Mammary epithelial cell (primary cell): ENCODE measurements around the gene CRACDL.

Source experiments
- CTCF ChIP-seq, 2 donors: IDR thresholded peaks in 1 of 2; conservative IDR thresholded peaks in 1 of 2; 2 replicates each; pipeline ENCODE4 v1.5.1; 2011 to 2012; ENCODE audit warnings: inconsistent platforms in 2 of 2, low read length in 2 of 2, mild to moderate bottlenecking in 2 of 2, control low read depth in 1 of 2, low read depth in 1 of 2; ENCODE audit not compliant: insufficient read depth in 1 of 2; ENCODE audit errors: extremely low read depth in 1 of 2
- EZH2 ChIP-seq: IDR thresholded peaks from 2 replicates; pipeline ENCODE4 v1.6.1; 2012; ENCODE audit warnings: low read length, inconsistent platforms, borderline replicate concordance

GRCh38 chr2:98895901-98896300 is 40.1 kb downstream of the CRACDL start:
- TF ChIP-seq CTCF (conservative IDR thresholded peaks at IDR 0.05 in 1 of 2, IDR thresholded peaks at IDR 0.05 in 1 of 2; ENCODE audit: extremely low read depth in 1 of 2, insufficient read depth in 1 of 2, low read depth in 1 of 2, low read length in 2 of 2) (no peak), EZH2 (no peak)
